DMS 273 (cell line): Measurements from ENCODE around the gene ZDHHC9.
A peak's percentile ranks its signal among the peaks of the same experiment; 100 is the strongest.
"Not testable (repeated sequence)": the region's sequence is repeated elsewhere in the genome, so short reads cannot be mapped to it uniquely, and the experiment has no call there.

Experiments
- DNase-seq: peaks from one replicate; lab custom pipeline; 2025; ENCODE audit not compliant: unreplicated experiment; lab: John Stamatoyannopoulos, UW

The ZDHHC9 gene

DNA sequence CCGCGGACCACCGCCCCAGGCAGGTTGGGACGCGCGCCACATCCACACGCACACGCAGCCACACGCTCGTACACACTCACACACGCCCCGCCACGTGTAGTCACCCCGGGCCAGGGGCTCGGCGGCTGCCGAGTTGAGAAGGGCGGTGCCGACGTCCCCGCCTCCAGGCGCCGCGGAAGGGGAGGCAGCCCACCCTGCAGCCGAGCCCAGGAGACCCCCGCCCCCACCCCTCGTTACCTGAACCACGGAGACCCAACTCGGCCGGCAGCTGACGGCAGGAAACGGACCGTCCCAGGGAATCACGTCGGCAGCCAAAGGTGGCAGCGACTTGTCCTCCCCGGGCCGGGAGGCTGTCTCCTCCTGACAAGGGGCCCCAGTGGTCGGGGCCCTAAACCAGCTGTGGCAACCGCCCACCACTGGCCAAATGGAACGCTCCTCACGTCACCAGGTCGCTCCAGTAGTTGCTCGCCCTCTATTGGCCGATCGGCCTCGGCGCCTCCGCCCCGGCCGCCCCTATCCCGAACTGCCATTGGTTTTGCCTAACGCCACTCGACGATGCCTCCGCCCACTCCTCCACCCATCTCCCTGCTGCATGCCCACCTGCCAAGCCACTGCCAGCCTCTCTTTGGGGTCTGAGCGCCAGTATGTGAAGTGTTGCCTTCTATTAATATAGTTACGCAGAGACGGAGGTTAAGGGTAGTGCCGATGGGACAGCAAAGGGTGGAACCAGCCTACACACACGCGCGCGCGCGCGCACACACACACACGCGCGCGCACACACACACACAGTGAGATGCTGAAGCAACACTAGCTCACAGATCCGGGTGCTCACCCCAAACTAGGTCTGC, at the start of gene ZDHHC9:
ZDHHC9 (minus strand) TSS at position 428 of the 848 bp plus-strand sequence. CDS start 1,941 bp downstream, outside the sequence.
- peak; percentile 96 for DNase-seq

DNA sequence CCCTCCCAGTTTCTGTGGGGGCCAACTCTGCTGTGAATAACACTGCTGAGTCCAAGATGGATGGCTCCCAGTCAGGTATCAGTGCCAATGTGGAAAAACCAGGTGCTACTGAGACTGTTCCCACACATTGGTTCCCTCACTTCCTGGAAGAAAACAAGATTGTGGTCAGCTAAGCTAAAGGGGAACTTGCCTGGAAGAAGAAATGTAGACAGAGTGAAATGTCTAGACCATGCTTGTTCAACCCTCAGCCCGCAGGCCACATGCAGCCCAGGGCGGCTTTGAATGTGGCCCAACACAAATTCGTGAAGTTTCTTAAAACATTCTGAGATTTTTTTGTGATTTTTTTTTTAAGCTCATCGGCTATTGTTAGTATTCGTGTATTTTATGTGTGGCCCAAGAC, 33.7 kb upstream of the ZDHHC9 start:
- DNase-seq: no peak

DNA sequence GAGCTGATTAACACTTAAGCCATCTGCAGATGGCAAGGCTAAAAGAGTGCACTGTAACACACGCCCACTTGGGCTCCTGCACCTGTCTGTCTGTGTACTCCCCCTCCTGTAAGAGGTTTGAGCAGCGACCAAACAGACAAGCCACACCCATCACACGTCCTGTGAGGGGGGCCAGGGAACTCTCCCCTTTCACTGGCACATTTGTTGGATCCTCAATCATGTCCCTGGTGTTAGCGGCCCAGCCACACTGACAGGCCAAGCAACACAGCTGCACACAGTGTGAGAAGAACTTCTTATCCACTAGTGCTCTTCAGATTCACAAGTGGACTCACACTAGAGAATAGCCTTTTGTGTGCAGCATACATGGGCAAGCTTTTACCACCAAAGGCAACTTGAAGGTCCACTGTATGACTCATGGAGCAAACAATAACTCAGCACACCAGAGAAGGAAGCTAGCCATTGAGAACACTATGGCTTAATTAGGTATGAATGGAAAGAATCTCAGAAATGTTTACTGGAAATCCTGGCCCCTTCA, 33.2 kb upstream of the ZDHHC9 start:
- DNase-seq: no peak

DNA sequence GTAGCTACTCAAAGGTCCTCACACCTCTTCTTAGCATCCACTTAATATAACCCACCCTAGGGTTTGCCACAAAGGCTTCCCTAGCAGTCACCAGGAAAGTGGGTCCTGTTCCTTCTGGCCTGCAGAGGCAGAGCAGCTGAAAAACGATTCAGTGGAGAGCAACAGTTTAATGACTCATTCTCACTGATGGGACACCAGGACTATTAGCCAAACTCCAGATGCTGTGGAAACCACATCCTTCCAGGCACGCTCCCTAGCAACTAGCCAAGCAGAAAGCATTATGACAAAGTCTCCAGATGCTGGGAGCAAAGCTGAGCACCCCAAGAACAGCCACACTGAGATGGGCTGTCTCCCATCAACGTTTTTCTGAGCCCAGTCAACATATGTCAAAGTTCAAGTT, 32.0 kb upstream of the ZDHHC9 start:
- peak; percentile 59 for DNase-seq

DNA sequence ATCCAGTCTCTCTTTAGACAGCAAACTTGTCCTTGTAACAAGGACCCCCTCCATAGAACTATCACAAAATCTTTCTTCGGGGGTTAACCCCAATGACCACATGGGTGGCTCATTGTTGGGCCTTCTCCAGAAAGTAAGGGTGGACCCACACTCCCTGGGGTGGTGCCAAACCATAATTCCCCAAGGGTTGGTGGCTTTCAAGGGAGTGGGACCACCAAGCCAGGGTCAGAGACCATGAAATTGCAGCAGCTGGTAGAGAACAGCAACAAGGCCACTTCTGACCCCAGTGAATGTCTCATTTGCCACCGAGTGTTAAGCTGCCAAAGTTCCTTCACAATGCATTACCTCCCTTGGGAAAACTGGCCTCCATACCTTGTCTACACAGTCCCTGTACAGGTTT, 28.8 kb upstream of the ZDHHC9 start:
- DNase-seq: no peak

DNA sequence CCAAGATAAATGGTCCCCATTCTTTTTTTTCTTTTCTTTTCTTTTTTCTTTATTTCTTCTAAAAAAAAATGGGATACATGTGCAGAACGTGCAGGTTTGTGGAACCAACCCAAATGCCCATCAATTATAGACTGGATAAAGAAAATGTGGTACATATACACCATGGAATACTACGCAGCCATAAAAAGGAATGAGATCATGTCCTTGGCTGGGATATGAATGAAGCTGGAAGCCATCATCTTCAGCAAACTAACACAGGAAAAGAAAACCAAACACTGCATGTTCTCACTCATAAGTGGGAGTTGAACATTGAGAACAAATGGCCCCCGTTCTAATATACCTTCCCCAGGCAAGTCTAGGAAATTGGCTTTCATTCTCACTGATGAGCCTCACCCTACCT, 22.6 kb upstream of the ZDHHC9 start:
- DNase-seq: not testable (repeated sequence)

DNA sequence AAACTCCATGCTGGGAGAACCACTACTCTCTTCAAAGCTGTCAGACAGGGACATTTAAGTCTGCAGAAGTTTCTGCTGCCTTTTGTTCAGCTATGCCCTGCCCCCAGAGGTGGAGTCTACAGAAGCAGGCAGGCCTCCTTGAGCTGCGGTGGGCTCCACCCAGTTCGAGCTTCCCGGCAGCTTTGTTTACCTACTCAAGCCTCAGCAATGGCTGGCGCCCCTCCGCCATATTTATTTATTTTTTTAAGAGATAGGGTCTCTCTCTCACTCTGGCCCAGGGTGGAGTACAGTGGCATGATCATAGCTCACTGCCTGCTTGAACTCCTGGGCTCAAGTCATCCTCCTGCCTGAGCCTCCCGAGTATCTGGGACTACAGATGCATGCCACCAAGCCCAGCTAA, 15.4 kb upstream of the ZDHHC9 start:
- DNase-seq: not testable (repeated sequence)

DNA sequence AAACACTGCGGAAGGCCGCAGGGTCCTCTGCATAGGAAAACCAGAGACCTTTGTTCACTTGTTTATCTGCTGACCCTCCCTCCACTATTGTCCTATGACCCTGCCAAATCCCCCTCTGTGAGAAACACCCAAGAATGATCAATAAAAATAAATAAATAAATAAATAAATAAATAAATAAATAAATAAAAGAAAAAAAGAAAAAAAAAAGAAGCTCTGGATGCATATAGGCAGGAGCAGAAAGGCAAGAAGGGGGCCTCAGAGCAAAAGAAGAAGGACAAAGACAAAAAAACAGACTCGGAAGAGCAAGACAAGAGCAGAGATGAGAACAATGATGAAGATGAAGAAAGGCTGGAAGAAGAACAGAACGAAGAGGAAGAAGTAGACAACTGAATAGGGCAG, 8.1 kb upstream of the ZDHHC9 start:
- not testable (repeated sequence) for DNase-seq

DNA sequence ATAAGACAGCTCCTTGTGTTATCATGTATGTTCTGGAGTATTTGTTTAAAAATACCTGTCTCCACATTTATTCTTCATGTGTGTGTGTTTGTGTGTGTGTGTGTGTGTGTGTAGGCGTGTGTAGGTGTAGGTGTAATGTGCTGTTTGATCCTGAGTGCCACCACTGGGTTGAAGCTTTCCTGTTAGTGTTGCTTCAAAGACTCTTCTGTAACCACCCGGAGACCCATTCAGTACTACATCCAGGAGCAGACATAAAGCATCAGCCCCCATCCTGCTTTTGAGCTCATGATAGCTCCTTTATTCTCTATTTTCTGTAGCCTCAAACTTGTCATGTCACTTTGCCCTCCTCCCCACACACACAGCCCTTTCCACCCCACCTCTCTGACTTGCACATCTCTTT, 3.0 kb upstream of the ZDHHC9 start:
- DNase-seq: no peak

DNA sequence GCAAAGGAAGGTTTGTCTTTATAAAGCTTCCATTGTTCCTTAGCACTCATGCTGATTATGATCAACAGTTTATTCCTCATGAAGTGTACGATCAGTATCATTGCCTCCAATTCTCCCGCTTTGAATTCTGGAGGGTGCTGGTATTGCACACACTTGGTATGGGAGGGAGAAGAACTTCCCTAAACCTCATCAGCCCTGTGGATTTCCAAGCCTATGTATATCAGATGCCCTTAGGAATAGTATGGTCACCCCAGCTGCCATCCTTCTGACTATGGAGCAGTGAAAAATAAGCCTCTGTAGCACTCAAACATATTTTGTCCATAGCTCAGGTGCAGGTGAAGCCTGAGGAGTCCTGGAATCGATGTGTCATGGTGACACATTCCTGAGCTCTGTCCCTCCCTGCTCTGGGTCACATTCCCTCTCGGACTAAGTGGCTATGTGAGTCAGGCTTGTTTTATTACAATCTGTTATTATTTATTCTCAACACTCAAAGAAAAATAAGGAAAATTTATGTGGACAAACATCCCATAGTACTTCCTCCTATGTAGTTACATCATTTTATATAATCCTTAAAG, 2.0 kb upstream of the ZDHHC9 start:
- no peak for DNase-seq

DNA sequence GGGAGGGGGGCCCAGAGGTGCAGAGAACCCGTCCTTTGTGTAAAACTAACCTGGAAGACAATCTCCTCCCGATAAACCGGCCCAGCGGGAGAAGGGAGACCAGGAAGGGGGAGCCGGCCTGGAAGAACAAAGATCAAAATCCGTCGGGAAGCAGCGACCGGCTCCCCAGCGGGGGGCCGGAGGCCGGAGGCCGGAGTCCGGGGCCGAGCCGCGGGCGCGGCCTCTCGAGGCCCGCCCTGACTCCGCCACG, 552 bp downstream of the ZDHHC9 start:
- DNase-seq: peak; percentile 68

DNA sequence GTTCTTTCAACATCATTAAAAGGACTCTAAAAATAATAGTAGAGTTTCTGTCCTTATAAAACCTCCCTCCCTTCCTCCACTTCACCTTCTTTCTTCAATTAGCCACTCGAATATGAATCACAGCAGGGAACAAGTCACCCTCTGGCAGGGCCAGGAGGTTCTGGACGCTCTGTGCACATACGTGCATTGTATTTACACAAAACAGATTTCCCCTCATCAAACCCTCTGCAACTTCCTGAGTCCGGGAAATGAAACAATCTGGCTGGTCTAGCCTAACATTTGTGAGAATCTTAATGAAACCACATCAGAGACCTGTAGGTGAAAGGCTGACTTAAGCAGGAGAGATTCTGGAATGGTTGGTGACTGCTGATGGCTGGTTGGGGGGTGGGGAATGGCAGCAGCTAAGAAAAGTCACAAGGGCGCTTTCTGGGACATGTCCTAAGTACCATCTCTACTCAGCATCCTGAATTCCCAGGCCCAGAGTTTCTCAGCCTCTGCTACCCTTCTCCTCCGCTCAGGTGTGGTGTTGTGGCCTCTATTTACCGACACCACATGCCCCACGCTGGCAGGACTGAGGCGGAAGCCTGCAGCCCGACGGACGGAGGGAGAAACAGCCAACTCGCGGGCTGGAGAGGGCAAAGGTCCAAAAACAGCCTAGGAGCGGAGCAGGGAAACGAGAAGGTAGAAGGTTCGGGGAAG, 1.0 kb downstream of the ZDHHC9 start:
- peak; percentile 60 for DNase-seq

DNA sequence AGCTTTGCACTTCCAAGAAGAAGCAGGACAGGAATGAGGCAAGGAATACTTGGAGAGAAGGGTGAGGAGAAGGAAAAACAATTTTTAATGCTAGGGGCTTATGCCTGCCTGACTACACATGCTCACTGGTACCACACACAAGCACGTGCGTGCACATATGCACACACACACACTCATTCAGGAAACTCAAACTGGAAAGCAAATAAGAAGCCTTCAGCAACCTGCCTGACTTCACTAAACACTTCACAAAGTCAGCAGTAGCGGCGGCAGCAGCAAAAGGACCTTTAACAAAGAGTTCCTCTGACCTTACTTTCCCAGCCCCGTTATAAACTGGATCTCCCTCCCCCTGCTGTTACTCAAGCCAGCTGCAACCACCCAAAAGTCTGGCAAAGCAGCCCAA, 3.3 kb downstream of the ZDHHC9 start:
- no peak for DNase-seq

DNA sequence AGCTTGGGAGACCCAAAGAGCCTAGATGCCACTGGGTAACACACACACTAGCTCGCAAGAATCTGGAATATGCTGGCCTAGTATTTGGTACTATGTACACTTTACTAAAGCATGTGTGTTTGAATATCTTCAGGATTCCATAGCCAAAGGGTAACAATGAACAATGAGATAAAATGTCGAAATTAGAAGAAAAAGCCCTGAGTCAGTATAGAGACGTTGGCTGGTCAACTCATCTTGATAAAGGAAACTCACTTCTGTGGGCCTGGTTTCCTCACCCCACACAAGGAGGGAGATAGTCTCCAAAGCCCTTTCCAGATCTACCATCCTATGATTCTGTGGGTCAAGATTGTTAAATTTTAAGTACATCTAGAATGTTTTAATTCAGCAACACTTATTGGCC, 6.9 kb downstream of the ZDHHC9 start:
- no peak for DNase-seq

DNA sequence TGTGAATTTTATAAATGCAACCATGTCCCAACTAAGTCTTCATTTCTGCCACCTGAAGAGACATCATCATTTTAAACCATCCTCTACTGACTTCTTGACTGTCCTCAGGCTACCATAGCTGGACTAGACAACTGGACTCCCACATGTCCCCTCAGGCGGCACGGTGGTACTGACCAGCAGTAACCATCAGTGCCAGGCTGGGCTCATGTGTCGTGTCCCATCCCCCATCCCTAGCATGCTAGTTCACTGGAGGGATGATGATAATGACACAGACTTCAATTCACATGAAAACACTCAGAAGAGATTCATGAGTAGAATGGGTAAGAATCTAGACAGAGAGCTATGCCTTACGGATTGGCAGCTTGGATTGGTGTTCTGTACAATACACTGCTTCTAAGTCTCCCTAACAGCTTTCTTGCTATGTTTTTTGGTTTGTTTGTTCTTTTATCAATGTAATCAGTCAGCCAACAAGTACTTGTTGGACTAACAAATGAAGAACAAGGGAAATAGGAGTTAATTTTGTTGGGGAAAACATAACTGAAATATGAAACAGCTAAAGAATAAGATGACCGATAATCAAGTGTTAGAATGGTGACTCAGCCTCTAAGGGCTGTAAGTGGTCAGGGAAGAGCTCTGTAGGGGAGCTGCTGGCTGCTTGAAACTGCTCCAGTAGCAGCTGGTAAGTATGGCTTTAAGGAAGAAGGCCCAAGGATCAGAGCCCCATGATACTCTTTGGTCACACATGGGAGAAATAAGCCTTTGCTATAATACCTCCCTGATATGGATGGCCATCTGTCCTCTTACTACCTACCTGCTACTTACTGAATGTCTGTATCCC, 10.3 kb downstream of the ZDHHC9 start:
- no peak for DNase-seq

DNA sequence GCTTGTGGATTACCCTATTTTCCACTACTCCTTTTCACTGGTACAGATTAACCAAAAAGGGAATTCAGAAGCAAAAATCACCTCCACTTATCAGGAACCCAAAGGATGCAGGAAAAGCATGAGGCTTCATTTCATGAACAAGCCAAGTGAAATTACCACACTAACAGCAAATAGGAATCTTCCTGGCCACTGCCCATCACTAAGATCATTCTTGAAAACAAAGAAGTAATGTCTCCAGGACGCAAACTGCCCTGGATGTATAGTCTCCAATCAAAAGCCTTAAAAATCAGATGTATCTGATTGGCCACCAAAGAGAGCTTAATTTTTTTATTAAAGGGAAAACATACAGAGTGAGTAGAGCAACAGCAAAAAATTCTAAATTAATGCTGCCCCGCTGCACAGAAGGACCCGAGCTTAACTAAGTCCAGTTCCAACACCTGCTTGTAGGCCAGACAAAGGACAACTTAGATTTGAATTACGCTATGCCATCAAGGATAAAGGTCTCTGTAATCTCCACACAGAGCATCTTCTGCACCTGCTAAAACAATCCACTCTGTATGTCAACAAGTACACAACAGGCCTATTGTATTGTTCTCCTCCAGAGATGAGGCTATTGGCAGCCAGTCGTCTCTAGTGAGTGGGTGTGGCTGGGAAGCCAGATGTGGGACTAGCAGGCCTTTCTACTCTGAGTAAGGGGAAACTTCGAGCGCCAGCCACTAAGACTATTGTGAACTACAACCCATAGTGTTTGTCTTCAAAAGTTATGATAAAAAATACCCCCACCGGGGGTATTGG, 12.4 kb downstream of the ZDHHC9 start:
- no peak for DNase-seq

DNA sequence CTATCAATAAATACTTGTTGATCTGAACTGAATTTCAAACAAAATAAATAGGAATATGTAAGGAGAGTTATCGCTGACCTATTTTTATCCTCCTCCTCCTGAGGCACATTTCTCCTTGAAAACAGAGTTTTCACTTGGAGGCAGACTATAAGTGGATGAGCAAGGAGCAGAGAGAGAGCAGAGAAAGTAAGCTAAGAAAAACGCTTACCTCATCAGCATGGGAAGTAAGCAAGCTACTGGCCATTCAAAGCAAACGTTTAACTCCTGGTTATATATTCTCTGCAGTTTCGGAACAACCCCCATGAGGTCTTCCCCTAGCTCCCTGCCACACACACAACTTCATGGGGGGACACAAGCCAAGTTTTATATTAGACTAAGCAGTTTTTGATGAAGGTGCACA, 13.2 kb downstream of the ZDHHC9 start:
- DNase-seq: no peak

DNA sequence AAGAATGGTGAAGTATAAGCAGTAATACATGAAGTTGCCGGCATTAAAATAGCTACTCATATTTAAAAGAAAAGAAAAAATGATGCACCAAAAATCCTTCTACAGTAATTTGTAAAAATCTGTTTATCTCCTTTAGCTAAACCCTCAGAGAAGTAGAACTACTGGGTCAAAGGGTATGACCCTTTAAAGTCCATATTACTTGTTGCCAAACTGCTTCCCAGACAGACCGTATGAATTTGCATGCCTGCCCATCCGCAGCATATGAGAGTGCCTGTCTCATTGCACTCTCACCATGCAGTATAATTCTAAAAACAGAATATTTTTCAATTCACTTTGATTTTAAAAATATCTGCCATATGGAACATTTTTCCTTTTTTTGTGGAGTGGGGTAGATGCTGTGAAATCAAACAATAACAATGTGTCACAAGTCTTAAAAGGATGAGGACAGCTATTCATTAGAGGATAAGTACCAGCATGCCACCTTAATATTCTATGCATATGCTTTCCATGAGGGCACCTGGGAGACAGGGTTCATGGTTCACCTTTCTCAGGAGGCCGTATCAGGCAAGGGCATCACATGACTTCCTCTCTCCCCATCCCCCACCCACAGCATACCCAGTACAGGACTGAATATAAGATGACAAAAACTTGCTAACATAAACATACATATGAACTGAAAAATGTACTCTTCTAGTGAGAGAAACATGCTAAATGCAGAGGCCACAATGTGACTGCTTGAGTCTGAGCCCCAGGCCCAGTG, 17.8 kb downstream of the ZDHHC9 start:
- no peak for DNase-seq

DNA sequence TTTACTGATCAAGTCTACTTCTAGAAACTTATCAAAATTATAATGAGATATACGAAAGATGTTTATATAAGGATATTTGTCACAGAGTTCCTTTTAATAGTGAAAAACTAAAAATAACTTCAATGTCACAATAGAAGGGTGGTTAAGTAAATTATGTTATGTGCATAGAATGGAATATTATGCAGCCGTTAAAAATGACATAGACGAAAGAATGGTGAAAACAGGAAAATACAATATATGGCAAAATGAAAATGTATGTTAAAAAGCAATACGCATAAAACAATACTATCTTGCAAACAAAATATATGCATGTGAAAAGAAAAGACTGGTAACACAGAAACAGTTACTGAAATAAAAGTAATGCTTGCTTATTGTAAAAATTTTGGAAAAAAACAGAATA, 19.1 kb downstream of the ZDHHC9 start:
- no peak for DNase-seq

DNA sequence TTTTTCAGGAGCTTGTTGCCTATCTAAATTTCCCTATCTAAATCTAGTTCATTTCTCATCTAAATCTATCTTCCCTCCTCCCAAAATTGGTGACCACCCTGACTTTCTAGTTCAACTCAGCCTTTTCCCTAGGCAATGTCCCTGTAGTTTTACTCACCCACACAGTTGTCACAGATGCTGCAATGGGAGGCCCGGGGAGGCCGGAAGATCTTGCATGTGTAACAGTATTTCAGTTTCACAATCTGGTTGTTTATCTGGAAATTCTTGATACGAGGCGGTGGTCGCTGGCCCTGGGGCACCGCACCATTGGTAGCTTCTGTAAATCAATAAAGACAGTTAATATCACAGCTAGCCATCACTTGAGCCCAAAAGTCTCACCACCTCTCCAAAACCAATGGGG, 20.2 kb downstream of the ZDHHC9 start:
- DNase-seq: no peak
